ENCODE data around the gene APOF.

DNA sequence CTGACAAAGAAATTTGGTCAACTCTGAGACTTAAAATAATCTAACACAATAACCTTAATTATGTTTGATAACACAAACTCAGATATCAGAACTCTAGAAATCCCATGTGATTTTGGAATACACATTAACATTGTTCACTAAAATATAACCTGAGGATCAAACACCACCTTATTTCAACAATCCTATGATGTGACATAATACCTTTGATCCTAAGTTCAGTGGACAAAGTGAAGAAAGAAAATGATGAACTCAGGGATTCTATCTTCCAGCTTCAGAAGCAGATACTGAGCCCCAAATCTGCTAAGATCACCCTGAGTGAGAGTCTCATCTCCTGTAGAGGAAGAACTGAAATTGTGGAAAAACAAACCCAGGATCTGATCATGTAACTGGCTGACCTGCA, 35.7 kb upstream of the APOF start:
- TF ChIP-seq NR1H2 (CRISPR knock-in tag; IDR thresholded peaks at IDR 0.05; ENCODE audit: borderline replicate concordance, low read depth), result no peak
- no peak for TF ChIP-seq ZNF780A (CRISPR knock-in tag; IDR thresholded peaks at IDR 0.05)
